Right lung (tissue), 5 donors: Measurements from ENCODE around the gene ABCG1. TPM values are rescaled to one million over a fixed set of nuclear protein-coding genes. Genes with fewer than 3 reads are reported as not detected.

Experiments
- DNase-seq, 2 donors: peaks; one replicate each; pipeline ENCODE4 v3.0.0-alpha.2; 2013
- polyA plus RNA-seq, 5 donors: library from polyadenylated mRNA; unstranded; fragments of 120-200 nt; gene quantifications; one replicate each; pipeline versions ENCODE4 v1.2.1 to v1.2.3, GENCODE V29; 2013; ENCODE audit warnings: inconsistent platforms in 1 of 5, low replicate concordance in 1 of 5; ENCODE audit not compliant: insufficient read length in 5 of 5, insufficient read depth in 1 of 5

The ABCG1 gene
- polyA plus RNA-seq, 5 donors, result 6.7 to 10.1 (median 8.8) TPM

DNA sequence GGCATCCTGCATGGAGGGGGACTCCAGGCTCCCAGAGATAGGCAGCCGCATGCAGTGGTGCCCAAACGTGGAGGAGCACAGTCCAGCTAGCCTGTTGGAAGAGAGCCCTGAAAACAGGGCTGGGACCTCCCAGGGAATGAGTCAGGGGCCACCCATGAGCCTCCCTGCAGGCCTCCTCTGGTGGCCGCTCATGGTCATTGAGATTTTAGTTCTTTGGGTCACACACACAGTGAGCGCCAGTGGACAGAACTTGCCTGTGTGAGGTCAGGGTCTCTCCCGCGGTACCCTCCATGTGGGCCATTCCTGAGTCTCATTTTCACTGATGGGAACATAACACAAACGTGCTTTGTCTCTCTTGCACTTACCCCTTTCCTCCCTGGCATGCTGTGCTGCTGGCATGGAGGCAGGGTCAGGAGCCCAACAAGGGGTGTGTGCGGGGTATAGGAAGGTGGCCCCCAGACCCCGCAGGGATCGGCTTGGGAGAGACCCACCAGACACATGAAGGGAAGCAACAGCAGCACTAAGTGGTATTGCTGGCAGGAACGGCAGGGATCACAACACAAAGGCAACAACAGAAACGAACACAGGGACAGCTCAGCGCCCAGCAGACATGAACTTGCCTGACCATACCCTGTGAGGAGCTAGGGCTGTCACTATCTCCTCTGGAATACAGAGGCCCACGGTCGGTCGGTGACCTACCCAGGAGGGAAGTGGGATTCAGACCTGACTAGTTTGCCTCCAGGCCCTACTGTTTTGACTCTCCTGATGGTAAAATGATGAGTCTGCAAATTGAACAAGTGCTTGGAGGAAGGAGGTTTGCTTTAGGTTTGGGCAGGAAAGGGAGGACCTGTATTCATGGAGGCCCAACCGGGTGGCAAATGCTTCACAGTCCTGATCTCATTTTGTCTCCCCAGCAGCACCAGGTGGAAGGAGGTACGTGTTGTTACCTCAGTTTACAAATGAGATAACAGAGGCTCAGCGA, 31.8 kb downstream of the ABCG1 start:
- no peak for DNase-seq

DNA sequence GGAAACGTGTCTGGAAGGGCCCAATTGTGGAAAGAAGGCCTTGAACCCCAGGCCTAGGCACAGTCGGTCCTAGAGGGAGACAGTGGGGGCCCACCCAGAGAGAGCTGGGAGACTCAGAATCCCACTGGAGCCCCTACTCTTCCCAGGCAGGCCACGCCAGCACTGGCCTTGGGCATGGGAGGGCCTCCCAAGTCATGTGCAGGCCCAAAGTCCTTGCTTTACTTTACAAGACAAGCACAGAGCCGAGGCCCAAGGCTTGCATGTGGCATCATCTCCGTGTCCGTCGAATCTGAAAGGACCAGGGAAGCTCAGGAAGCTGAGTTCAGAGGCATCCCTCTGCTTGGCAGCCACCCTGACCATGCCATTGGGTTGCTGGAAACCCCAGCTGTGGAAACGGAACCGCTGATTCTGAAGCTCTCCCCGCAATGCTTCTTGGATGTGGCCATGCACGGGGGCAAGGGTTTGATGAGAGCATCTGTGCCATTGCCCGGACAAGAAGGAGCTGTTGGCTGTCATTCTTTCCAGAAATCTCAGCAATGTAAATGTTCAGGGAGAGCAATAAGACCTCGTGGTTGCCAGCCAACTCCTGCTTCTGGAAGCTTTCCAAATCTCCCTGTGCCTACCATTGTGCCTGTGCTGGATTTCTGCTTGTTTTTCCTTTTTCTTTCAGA, 32.8 kb downstream of the ABCG1 start:
- no peak for DNase-seq

DNA sequence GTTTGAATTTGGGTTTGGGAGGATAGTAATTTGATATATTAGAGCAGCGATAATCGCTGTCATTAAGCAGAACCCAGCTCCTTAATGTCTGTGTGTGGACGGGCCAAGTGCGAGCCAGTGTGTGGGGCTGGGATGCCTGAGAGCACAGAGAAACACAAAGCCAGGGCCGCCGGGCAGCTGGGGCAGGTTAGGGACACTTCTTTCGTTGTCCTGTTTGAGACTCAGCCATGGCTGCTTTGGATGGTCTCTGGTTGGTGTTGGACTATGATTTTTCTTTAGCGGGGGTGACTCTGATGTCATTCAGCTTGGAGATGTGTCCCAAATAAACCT, 33.4 kb downstream of the ABCG1 start:
- no peak for DNase-seq

DNA sequence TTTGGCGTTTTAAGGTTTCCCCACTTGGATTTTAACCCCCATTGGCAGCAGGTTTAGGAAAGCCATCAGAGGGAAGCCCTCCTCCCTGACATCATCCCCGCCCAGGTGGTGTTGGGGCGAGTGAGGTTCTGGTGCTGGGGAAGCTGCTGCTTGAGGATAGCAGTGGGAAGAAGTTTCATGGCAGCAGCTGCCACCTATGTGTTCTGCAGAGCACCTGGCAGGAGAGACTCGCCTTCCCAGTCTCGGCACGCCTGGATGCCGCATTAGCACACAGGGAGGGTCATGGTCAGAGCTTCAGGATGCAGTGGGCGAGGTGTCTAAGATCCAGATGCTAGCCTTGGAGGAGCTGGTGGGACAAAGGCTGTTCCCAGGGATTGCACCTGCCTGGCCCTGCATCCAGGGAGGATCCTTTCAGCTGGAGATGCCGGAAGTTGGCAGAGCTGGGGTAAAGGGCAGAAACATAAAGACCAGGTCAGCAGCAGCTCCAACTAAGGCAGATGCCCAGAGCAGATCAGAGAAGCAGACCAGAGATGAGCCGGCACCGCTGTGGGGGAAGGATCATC, 33.9 kb downstream of the ABCG1 start:
- no peak for DNase-seq

DNA sequence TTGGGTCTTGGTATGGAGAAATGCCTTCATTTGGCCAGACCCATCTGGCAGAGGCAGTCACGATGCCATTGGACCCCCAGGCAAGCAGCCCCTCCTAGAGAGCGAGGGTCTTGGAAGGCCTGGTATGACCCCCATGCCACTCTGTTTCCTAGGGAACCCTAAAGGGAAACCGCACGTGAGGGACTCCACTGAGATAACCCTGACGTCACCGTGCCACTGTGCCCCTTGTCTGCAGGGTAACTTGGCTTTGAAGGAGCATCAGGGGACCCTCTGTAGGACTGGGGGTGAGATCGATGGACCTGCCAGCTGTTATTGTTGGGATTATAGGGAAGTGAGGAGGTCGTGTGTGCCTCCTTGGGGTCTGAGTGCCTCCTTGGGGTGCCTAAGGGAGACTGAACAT, 34.5 kb downstream of the ABCG1 start:
- DNase-seq, result no peak

DNA sequence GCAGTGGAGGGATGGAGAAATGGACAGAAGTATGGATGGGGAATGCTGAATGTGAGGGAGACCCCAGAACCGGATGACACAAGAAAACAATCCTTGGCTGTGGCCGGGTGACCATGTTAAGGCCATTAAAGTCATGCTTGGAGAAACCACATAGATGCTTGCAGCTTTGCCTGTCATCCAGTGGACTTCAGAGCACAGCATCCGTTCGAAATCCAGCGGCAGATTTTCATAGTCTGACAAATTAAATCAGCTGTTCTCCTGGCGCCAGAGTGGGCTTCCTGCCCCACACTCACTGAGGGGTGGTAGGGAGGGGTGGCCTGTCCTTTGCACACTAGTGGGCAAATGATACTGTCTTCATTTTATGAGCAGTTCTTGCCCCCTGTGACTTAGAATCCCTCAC, 35.1 kb downstream of the ABCG1 start:
- no peak for DNase-seq

DNA sequence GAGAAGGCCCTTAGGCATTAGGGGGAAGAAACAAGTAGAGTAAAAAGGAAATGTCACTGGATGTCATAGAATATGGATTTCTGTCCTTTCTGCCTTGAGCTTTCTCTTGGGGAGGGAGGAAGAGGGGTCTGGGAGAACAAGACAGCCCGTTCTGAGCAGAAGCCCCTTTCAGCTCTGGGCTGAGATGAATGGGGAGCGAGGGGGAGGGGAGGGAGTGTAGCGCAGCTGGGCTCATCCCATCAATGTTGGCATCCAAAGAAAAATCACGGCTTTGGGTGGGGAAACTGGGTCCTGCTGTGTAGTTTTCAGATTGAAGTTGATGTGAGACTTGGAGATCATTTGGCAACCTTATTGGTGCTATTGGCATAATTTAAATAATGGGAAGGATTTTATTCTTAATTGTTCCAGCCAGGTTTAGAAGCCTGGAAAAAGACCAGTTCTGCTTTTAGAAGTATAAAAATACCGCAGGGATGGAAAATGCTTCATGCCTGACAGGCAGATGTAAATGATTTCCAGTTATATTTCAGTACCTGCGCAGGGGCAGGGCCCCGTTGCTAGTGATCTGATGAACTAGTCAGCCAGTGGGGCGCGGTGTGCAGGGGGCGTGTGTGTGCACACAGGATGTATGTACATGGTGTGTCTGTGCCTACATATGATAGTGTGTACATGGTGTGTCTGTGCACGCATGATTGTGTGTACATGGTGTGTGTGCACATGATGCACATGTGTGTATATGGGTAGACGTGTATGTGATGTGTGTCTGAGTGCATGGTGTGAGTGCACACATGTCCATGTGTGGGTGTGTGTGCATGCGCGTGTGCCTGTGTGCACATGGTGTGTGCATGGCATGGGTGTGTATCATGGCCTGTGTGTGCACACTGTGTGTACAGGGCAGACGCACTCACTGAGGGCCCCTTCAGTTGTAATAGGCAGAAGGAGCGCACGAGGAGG, 36.0 kb downstream of the ABCG1 start:
- no peak for DNase-seq

DNA sequence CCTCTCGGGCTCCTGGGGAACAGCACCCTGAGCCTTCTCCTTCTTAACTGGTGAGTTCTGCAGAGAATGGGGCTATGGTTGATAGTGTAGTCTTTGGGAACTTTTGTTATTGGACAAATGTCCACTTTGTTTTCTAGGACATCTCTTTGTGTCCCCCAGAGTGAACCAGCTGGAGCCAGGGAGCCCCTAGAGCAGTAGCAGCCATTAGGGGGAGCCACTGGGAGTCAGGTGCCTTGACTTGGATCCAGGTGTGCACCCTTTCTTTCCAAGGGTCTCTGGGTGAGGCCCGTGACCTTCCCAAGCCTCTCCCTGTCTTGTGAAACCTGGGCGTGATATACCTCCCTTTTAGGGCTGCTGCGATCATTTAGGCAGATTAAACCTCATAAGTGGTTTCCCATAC, 36.9 kb downstream of the ABCG1 start:
- DNase-seq, result no peak

DNA sequence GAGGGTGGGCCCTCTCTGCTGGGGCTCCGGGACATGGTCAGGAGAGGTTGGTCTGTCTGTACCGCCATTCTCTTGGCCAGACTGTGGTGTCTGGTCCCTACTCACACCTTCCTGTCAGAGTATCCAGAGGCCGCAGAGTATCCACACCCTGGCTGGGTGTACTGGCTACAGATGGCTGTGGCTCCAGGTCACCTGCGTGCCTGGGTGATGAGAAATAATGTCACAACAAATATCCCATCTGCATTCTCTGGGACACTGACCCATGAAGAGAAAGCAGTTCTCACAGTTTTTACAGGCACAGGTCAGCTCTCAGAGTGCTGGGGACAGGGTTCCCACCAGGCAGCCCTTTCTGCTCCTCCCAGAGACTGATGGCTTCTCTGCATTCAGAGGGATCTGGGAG, 37.4 kb downstream of the ABCG1 start:
- DNase-seq, result no peak

DNA sequence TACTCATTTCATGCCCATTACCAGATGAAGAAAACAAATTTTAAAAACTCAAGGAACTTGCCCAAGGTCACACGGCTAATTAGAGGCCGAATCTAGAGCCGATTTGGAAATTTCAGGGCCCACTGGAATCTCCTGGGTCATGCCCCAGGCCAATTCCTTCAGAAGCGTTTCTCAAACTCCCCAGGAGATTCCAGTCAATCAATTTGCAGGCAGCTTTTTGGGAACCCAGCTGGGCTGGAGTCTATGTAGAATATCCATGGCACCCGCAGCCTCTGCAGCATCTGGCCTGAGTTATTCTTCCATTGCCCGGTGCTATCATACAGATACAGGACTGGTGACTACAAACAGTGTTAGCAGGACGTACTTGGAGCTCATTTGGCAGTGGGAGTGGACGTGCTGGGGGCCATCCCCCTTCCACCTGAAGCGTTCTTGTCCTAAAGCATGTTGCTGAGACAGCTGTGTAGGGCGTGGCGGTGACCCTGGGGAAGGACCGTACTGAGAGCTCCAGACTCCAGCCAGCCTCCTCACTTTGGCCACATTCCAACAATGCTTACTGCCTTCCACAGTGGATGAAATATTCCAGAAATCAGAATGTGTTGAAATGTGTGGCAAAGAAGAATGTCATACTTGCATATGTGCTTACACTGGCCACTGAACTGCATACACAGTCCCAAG, 38.3 kb downstream of the ABCG1 start:
- no peak for DNase-seq

DNA sequence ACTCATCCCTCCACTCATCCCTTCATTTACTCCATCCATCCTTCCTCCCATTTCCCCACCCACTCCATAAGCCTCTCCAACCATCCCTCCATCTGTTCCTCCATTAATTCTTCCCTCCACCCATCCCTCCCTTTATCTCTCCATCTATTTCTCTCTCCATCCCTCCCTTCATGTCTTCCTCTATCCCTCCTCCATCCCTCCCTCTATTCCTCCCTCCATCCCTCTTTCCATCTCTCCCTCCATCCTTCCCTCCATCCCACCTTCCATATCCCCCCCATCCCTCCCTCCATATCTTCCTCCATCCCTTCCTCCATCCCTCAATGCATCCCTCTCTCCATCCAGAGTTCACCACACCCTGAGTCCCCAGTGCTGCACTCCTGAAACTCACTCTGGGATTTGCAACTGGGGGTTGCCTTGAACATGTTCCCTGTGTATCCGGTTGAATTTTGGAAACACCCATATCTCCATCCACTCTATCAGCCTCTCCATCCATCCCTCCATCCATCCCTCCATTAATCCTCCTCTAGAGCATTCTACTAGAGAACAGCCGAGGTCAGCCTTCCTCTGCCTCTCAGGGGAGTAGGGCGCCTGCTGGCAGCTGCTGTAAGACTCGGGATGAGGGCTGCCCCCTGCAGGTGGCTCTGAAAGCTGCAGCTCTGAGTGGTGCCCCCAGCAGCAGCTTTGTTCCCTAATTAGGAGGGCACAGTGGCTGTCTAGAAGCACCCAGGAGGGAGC, 39.4 kb downstream of the ABCG1 start:
- no peak for DNase-seq

DNA sequence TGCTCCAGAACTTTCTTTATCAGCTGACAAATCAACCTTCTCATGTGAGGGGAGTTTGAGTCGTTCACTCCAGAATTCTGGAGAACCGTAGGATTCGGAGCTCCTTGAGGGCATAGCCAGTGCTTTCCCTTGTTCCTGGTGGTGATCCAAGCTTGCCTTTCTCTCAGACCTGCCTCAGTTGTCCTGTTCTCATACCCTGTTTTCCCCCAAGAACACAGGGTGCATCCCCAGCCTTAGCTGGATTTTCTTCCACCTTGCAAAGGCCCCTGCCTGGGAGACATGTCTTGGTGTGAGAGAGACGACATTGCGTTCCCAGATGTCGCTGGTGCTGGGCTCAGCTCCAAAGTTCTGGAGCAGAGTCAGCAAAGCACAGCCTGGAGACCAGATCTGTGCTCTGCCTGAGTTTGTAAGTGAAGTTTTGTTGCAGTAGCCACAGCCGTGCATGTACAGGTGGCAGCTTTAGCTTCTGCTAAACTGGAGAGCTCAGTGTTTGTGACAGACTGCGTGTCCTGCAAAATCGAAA, 40.0 kb downstream of the ABCG1 start:
- DNase-seq, result no peak

DNA sequence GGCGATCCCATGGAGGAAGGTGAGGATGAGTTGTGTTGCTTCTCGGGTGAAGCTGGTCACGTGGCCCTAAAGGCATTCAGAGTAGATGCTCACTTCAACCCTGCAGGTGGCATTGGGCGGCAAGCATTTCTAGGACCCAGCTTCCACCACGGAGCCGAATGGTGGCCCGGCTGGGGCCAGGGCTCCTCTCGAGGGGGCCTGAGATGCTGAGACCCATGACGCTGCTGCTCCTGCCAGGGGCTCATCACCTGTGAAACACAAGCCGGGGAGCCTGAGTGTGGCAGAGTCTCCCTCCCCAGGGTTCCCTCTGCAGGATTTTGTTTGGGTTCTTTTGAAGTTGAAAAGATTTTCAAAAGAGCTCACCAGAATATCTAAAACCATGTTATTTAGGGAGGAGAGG, 41.2 kb downstream of the ABCG1 start:
- no peak for DNase-seq

DNA sequence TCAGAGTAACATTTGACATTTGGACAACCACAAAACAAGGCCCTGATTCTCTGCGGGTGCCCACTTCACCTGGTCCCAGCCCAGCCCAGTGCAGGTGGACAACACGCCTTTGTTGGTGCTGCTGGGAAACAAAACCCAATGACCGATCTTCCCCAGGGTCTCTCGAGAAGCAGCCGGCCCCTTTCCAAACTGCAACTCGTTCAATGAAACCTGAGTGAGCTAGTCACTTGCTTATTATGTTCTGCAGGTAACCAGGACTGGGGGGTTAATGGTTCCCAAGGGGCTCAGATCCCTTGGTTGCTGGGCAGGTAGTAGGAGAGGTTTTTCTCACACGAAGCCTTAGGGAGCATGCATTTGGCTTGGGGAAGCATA, 42.9 kb downstream of the ABCG1 start:
- no peak for DNase-seq

DNA sequence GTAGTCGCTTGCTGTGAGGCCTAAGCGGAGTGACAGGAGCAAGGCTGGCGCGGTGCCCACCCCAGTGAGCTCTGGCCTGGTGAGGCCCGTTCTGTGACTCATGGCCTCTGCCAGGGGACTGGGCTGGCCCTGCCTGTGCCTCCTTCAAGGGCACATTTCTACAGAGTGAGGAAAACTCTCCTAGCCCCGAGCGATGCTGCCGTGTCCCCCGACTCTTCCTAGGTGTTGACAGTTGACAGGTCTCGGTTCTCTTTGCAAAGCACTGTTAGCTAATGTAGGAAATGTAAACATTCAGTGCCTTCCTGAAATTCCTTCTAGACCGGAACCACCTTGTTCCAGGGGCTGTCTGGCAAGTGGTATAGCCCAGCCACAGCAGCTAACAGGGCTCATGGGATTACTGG, 43.9 kb downstream of the ABCG1 start:
- DNase-seq, result peak in 1 of 2 donors; percentile 32

DNA sequence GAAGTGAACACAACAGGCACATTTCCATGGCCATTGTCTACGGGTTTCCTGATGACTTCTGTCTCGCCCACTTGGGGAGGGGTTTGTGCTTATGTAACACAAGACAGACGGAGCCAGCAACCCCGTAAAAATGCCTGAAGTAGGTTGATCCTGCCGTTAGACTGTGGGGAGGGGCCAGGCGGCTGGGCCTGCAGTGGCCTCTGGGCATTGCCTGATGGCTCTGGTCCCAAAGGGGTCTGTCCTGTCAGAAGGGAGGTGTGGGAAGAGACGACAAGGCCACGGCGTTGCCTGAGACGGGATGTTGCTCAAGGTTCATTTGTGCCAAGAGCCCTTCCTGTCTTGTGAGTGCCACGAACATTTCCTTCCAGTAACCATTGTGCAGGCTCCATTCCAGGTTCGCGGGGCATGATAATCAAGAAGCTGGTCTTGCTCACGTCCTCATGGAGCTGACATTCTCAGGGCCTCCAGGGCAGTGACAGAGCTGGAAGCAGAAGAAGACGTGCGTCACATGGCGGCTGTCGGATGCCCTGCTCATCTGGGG, 44.7 kb downstream of the ABCG1 start:
- peak; percentile 36 to 37 for DNase-seq

DNA sequence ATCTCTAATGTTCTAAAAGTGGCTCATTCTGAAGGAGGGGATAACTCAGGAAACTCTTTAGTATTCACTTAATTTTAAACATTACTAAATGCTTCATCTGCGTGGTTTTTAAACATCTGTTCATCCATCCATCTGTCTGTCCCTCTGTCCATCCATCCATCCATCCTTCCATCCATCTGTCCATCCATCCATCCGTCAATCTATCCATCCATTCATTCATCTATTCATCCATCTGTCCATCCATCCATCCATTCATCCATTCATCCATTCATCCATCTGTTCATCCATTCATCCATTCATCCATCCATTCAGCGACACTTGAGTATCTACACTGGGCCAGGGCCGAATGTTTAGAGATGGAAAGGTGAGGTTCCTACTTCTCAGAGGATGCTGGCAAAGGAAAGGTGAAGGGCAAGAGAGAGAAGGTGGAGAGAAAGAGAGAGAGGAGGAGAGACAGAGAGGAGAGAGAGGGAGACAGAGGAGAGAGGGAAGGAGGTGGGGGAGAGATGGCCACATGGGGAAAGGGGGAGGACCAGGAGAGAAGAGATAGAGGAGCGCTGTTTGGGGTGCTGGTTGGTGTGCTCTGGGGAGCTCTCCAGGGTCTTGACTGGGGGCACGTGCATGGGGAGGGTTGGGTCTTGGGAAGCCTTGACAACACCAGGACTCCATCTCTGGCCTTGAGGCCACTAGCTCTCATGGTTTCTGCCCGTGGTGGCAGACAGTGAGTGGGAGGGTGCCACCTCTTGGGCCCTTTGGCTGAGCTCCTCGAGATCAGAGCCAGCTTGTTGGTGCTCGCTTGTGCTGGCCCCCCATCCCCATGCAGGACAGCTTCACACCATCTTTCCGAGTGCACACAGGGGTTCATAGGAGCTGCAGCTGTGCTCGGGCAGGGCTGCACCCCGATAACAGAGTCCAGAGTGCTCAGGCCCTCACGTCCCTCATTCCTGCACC, 45.6 kb downstream of the ABCG1 start:
- DNase-seq, result no peak

DNA sequence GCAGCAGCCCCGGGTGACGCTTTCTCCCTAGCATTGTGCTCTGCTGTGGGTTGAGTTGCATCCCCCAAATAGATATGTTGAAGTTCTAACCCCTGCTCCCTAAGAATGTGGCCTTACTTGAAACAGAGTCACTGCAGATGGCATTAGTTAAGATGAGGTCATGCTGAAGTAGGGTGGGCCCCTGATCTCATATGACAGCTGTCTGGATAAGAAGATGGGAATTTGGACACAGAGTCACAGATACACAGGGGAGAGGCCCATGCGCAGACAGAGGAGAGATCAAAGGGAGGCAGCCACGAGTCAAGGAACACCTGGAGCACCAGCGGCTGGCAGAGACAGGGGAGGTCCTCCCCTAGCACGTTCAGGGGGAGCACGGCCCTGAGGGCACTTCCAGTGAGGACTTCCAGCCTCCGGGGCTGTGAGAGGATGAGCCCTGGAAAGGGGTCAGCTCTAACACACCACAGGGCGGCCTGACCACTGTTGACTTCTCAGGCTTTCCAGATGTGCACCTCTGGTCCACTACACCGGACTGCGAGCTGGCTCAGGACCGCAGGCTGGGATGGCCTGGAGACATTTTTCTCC, 46.4 kb downstream of the ABCG1 start:
- no peak for DNase-seq
